Measurements from ENCODE around the gene RAPGEF2. TPM values are rescaled to one million over a fixed set of nuclear protein-coding genes. Genes with fewer than 3 reads are reported as not detected.

Gene RAPGEF2
- total RNA-seq, 1 experiment from 2014 or later, result 37.1 TPM

- H2AK5ac ChIP-seq (ENCODE audit: insufficient read length, low read length), result no peak overlapping the region
Observed at GRCh38 chr4:159258889-159259560, 156.1 kb downstream of the RAPGEF2 start.

More at GRCh38 chr4:159258889-159259560, 156.1 kb downstream of the RAPGEF2 start:
- Histone ChIP-seq H4K91ac (ENCODE audit: insufficient read length, low read depth, low read length) (no peak overlapping the region), H3K79me1 (ENCODE audit: insufficient read depth, low read depth, low read length, poor library complexity, severe bottlenecking) (peaks cover 3% of the 10 kb centered on the region), H3K4me2 (ENCODE audit: insufficient read depth, insufficient read length, low read length) (no peak overlapping the region), H3K4ac (ENCODE audit: low read depth, low read length) (no peak overlapping the region), H4K5ac (ENCODE audit: insufficient read length, low read depth, low read length) (no peak overlapping the region), H2BK12ac (ENCODE audit: insufficient read length, low read depth, low read length) (no peak overlapping the region), H3K27ac (ENCODE audit: insufficient read length, low read depth, low read length) (no peak overlapping the region), H2BK20ac (ENCODE audit: low read depth, low read length, poor library complexity, severe bottlenecking) (no peak overlapping the region), H3K27me3 (ENCODE audit: insufficient read depth, low read length) (no peaks in the 10 kb centered on the region), H4K20me1 (ENCODE audit: control insufficient read depth, insufficient read depth, insufficient read length) (no peaks in the 10 kb centered on the region), H2BK120ac (ENCODE audit: low read depth, low read length, poor library complexity, severe bottlenecking) (no peak overlapping the region), H4K8ac (replicated peaks; ENCODE audit: insufficient read length, low read depth, low read length) (no peak overlapping the region), H3K23ac (ENCODE audit: insufficient read length, low read depth, low read length) (no peak overlapping the region), H3K9me3 (ENCODE audit: control insufficient read depth, low read depth, low read length) (no peaks in the 10 kb centered on the region), H2BK15ac (ENCODE audit: low read depth, low read length) (no peak overlapping the region), H2BK5ac (ENCODE audit: insufficient read length, low read length) (no peak overlapping the region), H3K79me2 (ENCODE audit: insufficient read depth, low read length) (no peaks in the 10 kb centered on the region), H3K56ac (ENCODE audit: insufficient read length, low read depth, low read length) (no peak overlapping the region), H3T11ph (ENCODE audit: low read length) (no peak overlapping the region), H2AFZ (ENCODE audit: low read length) (no peak overlapping the region), H3K4me1 (ENCODE audit: insufficient read depth, low read length) (no peaks in the 10 kb centered on the region), H3K9ac (ENCODE audit: extremely low read depth, insufficient read length, low read length) (no peak overlapping the region), H3K23me2 (ENCODE audit: insufficient read length, low read depth, low read length, poor library complexity, severe bottlenecking) (no peaks in the 10 kb centered on the region), H3K14ac (ENCODE audit: insufficient read depth, low read length) (no peak overlapping the region), H3K18ac (ENCODE audit: insufficient read length, low read depth, low read length) (no peak overlapping the region)
- no peaks in the 10 kb centered on the region; the same call in 1 of the 2 replicates for H3K27me3 Mint-ChIP-seq (ENCODE audit: low read depth)
- peaks cover 16 to 26% (median 20%) of the 10 kb centered on the region in 3 experiments for H3K36me3 Mint-ChIP-seq (ENCODE audit: insufficient read depth in 1 of 3, low read depth in 3 of 3)
- DNase-seq, result no peak
- H3K4me1 Mint-ChIP-seq, result peaks cover 3 to 8% of the 10 kb centered on the region in 2 experiments; a peak in 2 of 4 replicates
- TF ChIP-seq CTCF (conservative IDR thresholded peaks at IDR 0.05), result no peak
- H3K9me3 Mint-ChIP-seq, result peaks cover 12 to 13% of the 10 kb centered on the region in 2 experiments; a peak in 4 of 5 replicates
- no peak overlapping the region; a peak in 1 of 7 replicates for H3K27ac Mint-ChIP-seq
- no peak overlapping the region for H3K4me3 Mint-ChIP-seq
- no CpG with 5 or more reads among the region's 4 CpGs for WGBS (ENCODE audit: extremely low coverage, insufficient read length, low lambda C conversion rate)
